HEK293 (cell line): ENCODE measurements around the gene PAQR5.

Experiments
- ATF2 ChIP-seq: fragments of 450-650 bp; formaldehyde crosslinking; IDR thresholded peaks from 2 replicates; pipeline ENCODE4 v1.5.1; 2016; ENCODE audit warnings: missing biosample characterization, missing genetic modification characterization, low read depth
- CTCF ChIP-seq: fragments of 450-650 bp; formaldehyde crosslinking; IDR thresholded peaks from 2 replicates; pipeline ENCODE4 v1.5.1; 2016; ENCODE audit warnings: missing biosample characterization, missing genetic modification characterization
- GLIS1 ChIP-seq: fragments of 450-650 bp; formaldehyde crosslinking; IDR thresholded peaks from 2 replicates; pipeline ENCODE4 v1.5.1; 2016; ENCODE audit warnings: missing biosample characterization, missing genetic modification characterization
- KLF7 ChIP-seq: fragments of 450-650 bp; formaldehyde crosslinking; IDR thresholded peaks from 2 replicates; pipeline ENCODE4 v1.5.1; 2016; ENCODE audit warnings: missing biosample characterization, missing genetic modification characterization, borderline replicate concordance
- MZF1 ChIP-seq: fragments of 450-650 bp; formaldehyde crosslinking; IDR thresholded peaks from 2 replicates; pipeline ENCODE4 v1.5.1; 2017; ENCODE audit warnings: missing biosample characterization, missing genetic modification characterization, borderline replicate concordance
- YY1 ChIP-seq: fragments of 450-650 bp; formaldehyde crosslinking; IDR thresholded peaks from 2 replicates; pipeline ENCODE4 v1.5.1; 2018; ENCODE audit warnings: missing biosample characterization, missing genetic modification characterization
- ZNF138 ChIP-seq: fragments of 450-650 bp; formaldehyde crosslinking; IDR thresholded peaks from 2 replicates; pipeline ENCODE4 v1.5.1; 2016; ENCODE audit warnings: missing biosample characterization, missing genetic modification characterization, borderline replicate concordance
- ZNF140 ChIP-seq: fragments of 450-650 bp; formaldehyde crosslinking; IDR thresholded peaks from 2 replicates; pipeline ENCODE4 v1.5.1; 2016; ENCODE audit warnings: missing biosample characterization, missing genetic modification characterization
- ZNF274 ChIP-seq, 2 experiments: fragments of 200-500 bp in 1 of 2; fragments of 450-650 bp in 1 of 2; sonication (Bioruptor generic) in 1 of 2; formaldehyde crosslinking in 1 of 2; IDR thresholded peaks; 2 replicates each; pipeline versions ENCODE4 v1.5.1 to v1.6.1; 2014 to 2016; ENCODE audit warnings: borderline replicate concordance in 1 of 2, inconsistent platforms in 1 of 2, low read length in 1 of 2, missing biosample characterization in 1 of 2, missing genetic modification characterization in 1 of 2
- ZNF510 ChIP-seq: fragments of 450-650 bp; formaldehyde crosslinking; IDR thresholded peaks from 2 replicates; pipeline ENCODE4 v1.5.1; 2018; ENCODE audit warnings: mild to moderate bottlenecking, missing genetic modification characterization, missing biosample characterization; ENCODE audit not compliant: insufficient replicate concordance
- ZNF561 ChIP-seq: fragments of 450-650 bp; IDR thresholded peaks from 2 replicates; pipeline ENCODE4 v1.5.1; 2018; ENCODE audit warnings: missing biosample characterization, missing genetic modification characterization, borderline replicate concordance
- ZSCAN18 ChIP-seq: fragments of 450-650 bp; formaldehyde crosslinking; IDR thresholded peaks from 2 replicates; pipeline ENCODE4 v1.5.1; 2016; ENCODE audit warnings: missing biosample characterization, missing genetic modification characterization

- TF ChIP-seq ZNF274 (IDR thresholded peaks at IDR 0.05; ENCODE audit: low read length) (no peak), ZNF274 (tag by site-specific recombination; IDR thresholded peaks at IDR 0.05; ENCODE audit: borderline replicate concordance) (no peak), CTCF (tag by site-specific recombination) (no peak), ZNF138 (tag by site-specific recombination) (no peak), YY1 (no peak), KLF7 (tag by site-specific recombination) (no peak), ZNF140 (tag by site-specific recombination) (no peak), ZNF561 (tag by site-specific recombination) (no peak), ZNF510 (tag by site-specific recombination) (no peak), ATF2 (no peak), GLIS1 (tag by site-specific recombination) (no peak), MZF1 (tag by site-specific recombination) (no peak), ZSCAN18 (no peak)
Measured at GRCh38 chr15:69302929-69303328, 4.2 kb downstream of the PAQR5 start.
